ENCODE results near the gene PDRG1.

GRCh38 chr20:31962761-31963160 lies 10.9 kb upstream of the PDRG1 start:
- TF ChIP-seq EZH2 (IDR thresholded peaks at IDR 0.05; ENCODE audit: borderline replicate concordance, low read depth, low read length, poor library complexity, severe bottlenecking) = no peak
- TF ChIP-seq, protein P1, sequence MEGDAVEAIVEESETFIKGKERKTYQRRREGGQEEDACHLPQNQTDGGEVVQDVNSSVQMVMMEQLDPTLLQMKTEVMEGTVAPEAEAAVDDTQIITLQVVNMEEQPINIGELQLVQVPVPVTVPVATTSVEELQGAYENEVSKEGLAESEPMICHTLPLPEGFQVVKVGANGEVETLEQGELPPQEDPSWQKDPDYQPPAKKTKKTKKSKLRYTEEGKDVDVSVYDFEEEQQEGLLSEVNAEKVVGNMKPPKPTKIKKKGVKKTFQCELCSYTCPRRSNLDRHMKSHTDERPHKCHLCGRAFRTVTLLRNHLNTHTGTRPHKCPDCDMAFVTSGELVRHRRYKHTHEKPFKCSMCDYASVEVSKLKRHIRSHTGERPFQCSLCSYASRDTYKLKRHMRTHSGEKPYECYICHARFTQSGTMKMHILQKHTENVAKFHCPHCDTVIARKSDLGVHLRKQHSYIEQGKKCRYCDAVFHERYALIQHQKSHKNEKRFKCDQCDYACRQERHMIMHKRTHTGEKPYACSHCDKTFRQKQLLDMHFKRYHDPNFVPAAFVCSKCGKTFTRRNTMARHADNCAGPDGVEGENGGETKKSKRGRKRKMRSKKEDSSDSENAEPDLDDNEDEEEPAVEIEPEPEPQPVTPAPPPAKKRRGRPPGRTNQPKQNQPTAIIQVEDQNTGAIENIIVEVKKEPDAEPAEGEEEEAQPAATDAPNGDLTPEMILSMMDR (conservative IDR thresholded peaks at IDR 0.05; ENCODE audit: low read depth, low read length) = no peak

Measured in A673 (cell line).